ENCODE results near the gene DLST. TPM values are rescaled to one million over a fixed set of nuclear protein-coding genes. Genes with fewer than 3 reads are reported as not detected.

Gene DLST
- polyA plus RNA-seq, 1 donor (not counting 4 experiments of a cell fraction or from before 2014, with no cell fraction given) = 114 TPM

DNA sequence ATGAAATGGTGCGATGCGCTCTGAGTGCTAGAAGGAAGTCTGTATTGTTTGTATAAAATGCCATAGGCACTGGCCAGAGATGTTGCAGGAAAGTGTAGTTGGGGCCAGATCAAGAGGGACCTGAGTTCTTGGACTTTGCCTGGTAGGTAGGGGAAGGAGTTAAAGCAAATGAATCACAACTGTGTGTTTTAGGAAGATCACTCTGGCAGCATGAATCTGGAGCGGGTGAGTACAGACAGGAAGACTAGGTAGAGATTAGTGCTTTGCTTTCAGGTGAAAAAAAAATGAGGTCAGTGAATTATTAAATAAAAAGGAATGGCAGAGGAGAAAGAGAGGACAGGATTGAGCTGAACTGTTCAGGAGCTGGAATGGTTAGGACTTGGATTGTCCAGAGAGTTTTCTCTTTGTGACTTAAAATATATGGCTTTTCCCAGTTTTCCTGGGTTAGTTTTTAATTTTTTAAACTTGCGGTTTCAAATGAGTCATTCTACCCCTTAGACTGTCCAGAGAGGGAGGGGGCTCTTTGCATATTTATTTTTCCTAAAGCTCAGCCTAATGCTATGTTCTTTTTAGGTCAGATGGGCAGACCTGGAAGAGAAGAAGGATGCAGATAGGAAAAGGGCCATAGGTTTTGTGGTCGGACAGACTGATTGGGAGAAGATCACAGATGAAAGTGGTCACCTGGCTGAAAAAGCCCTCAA, 46.9 kb upstream of the DLST start:
- Histone ChIP-seq H3K79me2 (ENCODE audit: control insufficient read depth, insufficient read depth, low read length) (no peaks in the 10 kb centered on the region), H3K27ac (ENCODE audit: control insufficient read depth, insufficient read depth, low read length) (no peak overlapping the region), H3K36me3 (ENCODE audit: control insufficient read depth in 2 of 2, extremely low read depth in 1 of 2, insufficient read depth in 2 of 2, low read length in 2 of 2) (peaks cover 12 to 15% of the 10 kb centered on the region in 2 experiments), H3K9ac (ENCODE audit: control insufficient read depth, extremely low read depth, insufficient read depth, low read length) (no peak overlapping the region), H3K9me3 (ENCODE audit: control insufficient read depth, low read depth, low read length) (no peaks in the 10 kb centered on the region), H3K4me1 (ENCODE audit: control insufficient read depth, extremely low read depth, insufficient read depth, low read length) (no peaks in the 10 kb centered on the region), H4K20me1 (ENCODE audit: control insufficient read depth, extremely low read depth, insufficient read depth, low read length) (no peaks in the 10 kb centered on the region), H3K4me3 (ENCODE audit: control insufficient read depth in 2 of 3, extremely low read depth in 1 of 3, insufficient read depth in 2 of 3, low read depth in 1 of 3, low read length in 3 of 3) (no peak overlapping the region), H3K9me1 (ENCODE audit: control insufficient read depth, extremely low read depth, insufficient read depth, low read length) (no peaks in the 10 kb centered on the region), H2AFZ (ENCODE audit: control insufficient read depth, low read length) (no peak overlapping the region), H3K4me2 (ENCODE audit: control insufficient read depth, extremely low read depth, insufficient read depth, low read depth, low read length) (no peak overlapping the region), H3K27me3 (ENCODE audit: control insufficient read depth, extremely low read depth, insufficient read depth, low read length) (no peaks in the 10 kb centered on the region)
- DNase-seq (ENCODE audit: low read depth, low spot score) (no peak), FAIRE-seq (no peak)
- dilution Hi-C loops (cut with MboI; ENCODE audit: extremely low pct_ligation_motif_present, low sequenced_read_pairs) = no loop called here
- TF ChIP-seq, protein P1, sequence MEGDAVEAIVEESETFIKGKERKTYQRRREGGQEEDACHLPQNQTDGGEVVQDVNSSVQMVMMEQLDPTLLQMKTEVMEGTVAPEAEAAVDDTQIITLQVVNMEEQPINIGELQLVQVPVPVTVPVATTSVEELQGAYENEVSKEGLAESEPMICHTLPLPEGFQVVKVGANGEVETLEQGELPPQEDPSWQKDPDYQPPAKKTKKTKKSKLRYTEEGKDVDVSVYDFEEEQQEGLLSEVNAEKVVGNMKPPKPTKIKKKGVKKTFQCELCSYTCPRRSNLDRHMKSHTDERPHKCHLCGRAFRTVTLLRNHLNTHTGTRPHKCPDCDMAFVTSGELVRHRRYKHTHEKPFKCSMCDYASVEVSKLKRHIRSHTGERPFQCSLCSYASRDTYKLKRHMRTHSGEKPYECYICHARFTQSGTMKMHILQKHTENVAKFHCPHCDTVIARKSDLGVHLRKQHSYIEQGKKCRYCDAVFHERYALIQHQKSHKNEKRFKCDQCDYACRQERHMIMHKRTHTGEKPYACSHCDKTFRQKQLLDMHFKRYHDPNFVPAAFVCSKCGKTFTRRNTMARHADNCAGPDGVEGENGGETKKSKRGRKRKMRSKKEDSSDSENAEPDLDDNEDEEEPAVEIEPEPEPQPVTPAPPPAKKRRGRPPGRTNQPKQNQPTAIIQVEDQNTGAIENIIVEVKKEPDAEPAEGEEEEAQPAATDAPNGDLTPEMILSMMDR (optimal IDR thresholded peaks at IDR 0.05 in 1 of 3, IDR thresholded peaks at IDR 0.05 in 1 of 3, conservative IDR thresholded peaks at IDR 0.05 in 1 of 3; ENCODE audit: extremely low read depth in 1 of 3, insufficient read depth in 2 of 3, low read length in 3 of 3) = no peak
- no peak for TF ChIP-seq EZH2 (IDR thresholded peaks at IDR 0.05; ENCODE audit: low read length)

DNA sequence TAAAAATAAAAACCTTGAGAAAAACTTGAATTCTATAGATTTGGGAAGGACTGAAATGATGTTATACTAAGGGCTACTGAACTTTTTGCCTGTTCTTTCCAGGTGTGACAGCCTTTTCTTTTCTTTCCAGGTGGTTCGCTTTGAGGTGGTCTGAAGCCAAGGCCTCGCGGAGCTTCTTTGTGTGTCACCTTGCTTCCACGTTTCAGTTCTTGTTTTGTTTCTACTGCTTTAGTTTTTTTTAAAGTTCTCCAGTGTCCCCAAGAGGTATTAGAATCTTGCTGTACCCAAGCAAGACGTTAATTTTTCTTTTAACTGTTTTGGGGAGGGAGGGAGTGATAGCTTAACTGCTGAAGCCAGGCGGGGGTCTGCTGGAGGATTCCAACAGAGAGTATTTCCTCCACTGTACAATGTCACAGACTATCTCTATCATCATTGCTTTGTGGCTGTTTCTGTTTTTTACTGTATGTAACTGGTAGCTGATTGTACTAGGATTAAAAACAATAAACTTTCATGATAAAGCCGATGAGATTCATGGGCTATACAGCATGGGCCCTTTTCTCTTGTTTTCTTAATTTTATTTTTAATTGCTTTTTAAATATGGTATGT, 46.0 kb upstream of the DLST start:
- Histone ChIP-seq H3K9me3 (ENCODE audit: control insufficient read depth, low read depth, low read length) (no peaks in the 10 kb centered on the region), H3K36me3 (ENCODE audit: control insufficient read depth in 2 of 2, extremely low read depth in 1 of 2, insufficient read depth in 2 of 2, low read length in 2 of 2) (peaks cover 9 to 15% of the 10 kb centered on the region in 2 experiments), H3K4me1 (ENCODE audit: control insufficient read depth, extremely low read depth, insufficient read depth, low read length) (no peaks in the 10 kb centered on the region), H3K79me2 (ENCODE audit: control insufficient read depth, insufficient read depth, low read length) (no peaks in the 10 kb centered on the region), H3K4me2 (ENCODE audit: control insufficient read depth, extremely low read depth, insufficient read depth, low read depth, low read length) (no peak overlapping the region), H3K4me3 (ENCODE audit: control insufficient read depth in 2 of 3, extremely low read depth in 1 of 3, insufficient read depth in 2 of 3, low read depth in 1 of 3, low read length in 3 of 3) (no peak overlapping the region), H3K27ac (ENCODE audit: control insufficient read depth, insufficient read depth, low read length) (no peak overlapping the region), H3K9me1 (ENCODE audit: control insufficient read depth, extremely low read depth, insufficient read depth, low read length) (no peaks in the 10 kb centered on the region), H3K27me3 (ENCODE audit: control insufficient read depth, extremely low read depth, insufficient read depth, low read length) (no peaks in the 10 kb centered on the region), H4K20me1 (ENCODE audit: control insufficient read depth, extremely low read depth, insufficient read depth, low read length) (no peaks in the 10 kb centered on the region), H3K9ac (ENCODE audit: control insufficient read depth, extremely low read depth, insufficient read depth, low read length) (no peak overlapping the region), H2AFZ (ENCODE audit: control insufficient read depth, low read length) (no peak overlapping the region)
- no peak for TF ChIP-seq EZH2 (IDR thresholded peaks at IDR 0.05; ENCODE audit: low read length)
- TF ChIP-seq, protein P1 (optimal IDR thresholded peaks at IDR 0.05 in 1 of 3, IDR thresholded peaks at IDR 0.05 in 1 of 3, conservative IDR thresholded peaks at IDR 0.05 in 1 of 3; ENCODE audit: extremely low read depth in 1 of 3, insufficient read depth in 2 of 3, low read length in 3 of 3) = no peak
- dilution Hi-C loops (cut with MboI; ENCODE audit: extremely low pct_ligation_motif_present, low sequenced_read_pairs) = no loop called here
- FAIRE-seq = no peak
- DNase-seq (ENCODE audit: low read depth, low spot score) = no peak
